ENCODE data around the gene PRICKLE2.

DNA sequence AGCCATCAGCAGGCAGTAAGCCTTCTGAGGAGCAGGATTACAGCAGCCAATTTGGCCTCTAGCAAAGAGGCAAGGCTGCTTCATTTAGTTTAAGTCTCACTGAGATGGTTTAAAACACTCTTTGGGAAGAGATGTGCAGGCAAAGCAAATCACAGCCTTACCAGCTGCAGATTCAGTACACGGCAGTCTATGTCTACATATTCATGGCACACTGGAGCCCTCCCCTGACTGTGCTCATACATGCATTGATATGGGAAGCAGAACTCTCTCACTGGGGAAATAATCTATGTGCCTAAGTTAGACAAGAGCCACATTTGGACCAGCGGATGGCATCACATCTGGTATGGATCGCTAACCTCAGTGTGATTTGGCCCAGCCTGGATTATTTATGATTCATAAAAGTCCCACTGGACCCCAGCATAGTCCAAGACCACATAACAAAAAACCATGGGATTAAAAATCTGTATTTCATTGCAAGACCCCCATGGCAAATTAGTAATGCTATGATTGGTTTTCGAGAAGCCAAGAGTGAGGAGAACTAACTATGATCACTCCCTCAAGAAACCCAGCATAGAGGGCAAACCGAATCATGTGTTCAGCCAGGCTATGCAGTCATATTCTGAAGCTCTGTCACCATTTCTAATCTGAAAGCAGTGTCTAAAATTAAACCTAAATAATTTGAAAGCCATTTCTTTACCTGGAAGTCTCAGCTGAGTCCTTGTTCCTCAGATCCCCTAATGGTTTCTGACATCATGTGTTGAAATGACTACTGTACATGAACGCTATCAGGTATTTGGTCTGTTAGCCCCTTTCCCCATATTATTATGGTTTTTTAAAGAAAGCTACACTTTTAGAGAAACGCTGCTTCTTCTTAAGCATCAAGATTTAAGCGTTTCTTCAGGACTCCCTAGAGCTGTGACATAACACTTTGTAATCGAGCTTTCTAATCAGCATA is 1.2 kb downstream of the PRICKLE2 start:
- TF ChIP-seq, protein P1, sequence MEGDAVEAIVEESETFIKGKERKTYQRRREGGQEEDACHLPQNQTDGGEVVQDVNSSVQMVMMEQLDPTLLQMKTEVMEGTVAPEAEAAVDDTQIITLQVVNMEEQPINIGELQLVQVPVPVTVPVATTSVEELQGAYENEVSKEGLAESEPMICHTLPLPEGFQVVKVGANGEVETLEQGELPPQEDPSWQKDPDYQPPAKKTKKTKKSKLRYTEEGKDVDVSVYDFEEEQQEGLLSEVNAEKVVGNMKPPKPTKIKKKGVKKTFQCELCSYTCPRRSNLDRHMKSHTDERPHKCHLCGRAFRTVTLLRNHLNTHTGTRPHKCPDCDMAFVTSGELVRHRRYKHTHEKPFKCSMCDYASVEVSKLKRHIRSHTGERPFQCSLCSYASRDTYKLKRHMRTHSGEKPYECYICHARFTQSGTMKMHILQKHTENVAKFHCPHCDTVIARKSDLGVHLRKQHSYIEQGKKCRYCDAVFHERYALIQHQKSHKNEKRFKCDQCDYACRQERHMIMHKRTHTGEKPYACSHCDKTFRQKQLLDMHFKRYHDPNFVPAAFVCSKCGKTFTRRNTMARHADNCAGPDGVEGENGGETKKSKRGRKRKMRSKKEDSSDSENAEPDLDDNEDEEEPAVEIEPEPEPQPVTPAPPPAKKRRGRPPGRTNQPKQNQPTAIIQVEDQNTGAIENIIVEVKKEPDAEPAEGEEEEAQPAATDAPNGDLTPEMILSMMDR (IDR thresholded peaks at IDR 0.05), result no peak
- no peak for TF ChIP-seq POLR2A (IDR thresholded peaks at IDR 0.05)

Data from body of pancreas (tissue), 4 donors.